SKM-1 treated with dmso at 0.1 percent for 144 hours (cell line): ENCODE results near the gene NPY5R.

Experiments
- DNase-seq: peaks from one replicate; lab custom pipeline; 2025; ENCODE audit not compliant: unreplicated experiment; lab: John Stamatoyannopoulos, UW

Gene NPY5R

DNA sequence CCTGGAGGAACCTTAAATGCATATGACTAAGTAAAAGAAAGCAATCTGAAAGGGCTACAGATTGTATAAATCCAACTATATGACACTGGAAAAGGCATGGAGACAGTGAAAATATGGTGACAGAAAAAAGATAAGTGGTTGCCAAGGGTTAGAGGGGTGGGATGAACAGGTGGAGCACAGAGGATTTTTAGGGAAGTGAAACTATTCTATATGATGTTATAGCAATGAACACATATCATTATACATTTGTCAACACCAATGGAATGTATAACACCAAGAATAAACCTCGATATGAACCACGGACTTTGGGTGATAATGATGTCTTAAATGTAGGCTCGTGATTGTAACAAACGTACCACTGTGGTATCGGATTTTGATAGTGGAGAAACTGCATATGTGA, 40.7 kb downstream of the NPY5R start:
- DNase-seq = no peak

DNA sequence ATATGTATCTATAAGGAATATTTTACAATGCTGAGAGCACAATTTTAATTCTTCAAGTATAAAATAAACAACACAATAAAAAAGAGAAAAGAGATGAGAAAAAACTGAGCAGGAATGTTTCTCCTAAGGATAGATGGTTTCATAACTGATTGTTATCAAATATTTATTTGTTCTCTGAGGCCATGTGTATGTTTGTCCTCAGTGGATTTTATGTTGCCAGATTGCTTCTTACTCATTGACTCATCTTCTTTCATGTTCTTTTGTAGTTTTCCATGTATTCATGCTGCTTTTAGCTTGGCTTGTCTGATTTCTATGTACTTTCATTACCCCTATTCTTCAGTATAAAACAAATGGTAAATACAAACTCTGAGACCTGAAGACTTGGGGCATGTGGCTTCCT, 41.2 kb downstream of the NPY5R start:
- no peak for DNase-seq

- DNase-seq = no peak
Observed at GRCh38 chr4:163385466-163385865, 41.8 kb downstream of the NPY5R start.

DNA sequence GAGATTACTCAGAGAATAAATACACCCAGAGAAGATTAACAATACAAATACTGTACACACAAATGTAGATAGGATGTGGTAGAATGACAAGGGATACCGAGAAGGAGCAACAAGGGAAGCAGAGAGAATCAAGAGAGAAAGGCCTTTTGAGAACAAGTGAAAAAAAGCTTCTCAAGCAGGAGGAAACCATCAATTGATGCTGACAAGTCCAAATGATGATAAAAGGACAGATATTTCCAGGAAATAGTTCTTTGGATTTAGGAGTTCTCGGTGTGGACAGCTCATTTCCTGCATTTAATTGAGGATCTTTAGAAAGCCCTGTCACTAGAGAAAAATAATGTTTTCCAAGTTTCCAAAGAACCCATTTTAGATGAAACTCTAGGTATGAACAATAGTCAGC, 48.1 kb downstream of the NPY5R start:
- no peak for DNase-seq

GRCh38 chr4:163392328-163392727, 48.6 kb downstream of the NPY5R start:
- no peak for DNase-seq

GRCh38 chr4:163393471-163393870, 49.8 kb downstream of the NPY5R start:
- DNase-seq = no peak

GRCh38 chr4:163395055-163395454, 51.4 kb downstream of the NPY5R start:
- DNase-seq = no peak

- DNase-seq = no peak
Observed at GRCh38 chr4:163395758-163396157, 52.1 kb downstream of the NPY5R start.

GRCh38 chr4:163398238-163398637, 54.5 kb downstream of the NPY5R start:
- no peak for DNase-seq

GRCh38 chr4:163400911-163401310, 57.2 kb downstream of the NPY5R start:
- no peak for DNase-seq
